Right lobe of liver (tissue), 6 donors: ENCODE measurements around the gene VGF. TPM values are rescaled to one million over a fixed set of nuclear protein-coding genes. Genes with fewer than 3 reads are reported as not detected.
"Not testable (repeated sequence)": the region's sequence is repeated elsewhere in the genome, so short reads cannot be mapped to it uniquely, and the experiment has no call there.

Experiments used
- ATAC-seq, 4 donors: fragments of 200-7000 bp; cut with Tn5 transposase; one replicate each; pipeline ENCODE4 v1.9.1; 2020; ENCODE audit warnings: mild to moderate bottlenecking in 4 of 4, moderate library complexity in 4 of 4
- DNase-seq, 3 donors: peaks; one replicate each; pipeline ENCODE4 v3.0.0-alpha.2; 2020
- H3K27ac ChIP-seq, 3 donors: fragments of 200-600 bp; one replicate each; pipeline ENCODE4 v1.8.0; 2022
- H3K27me3 ChIP-seq, 2 donors: fragments of 200-600 bp; one replicate each; pipeline ENCODE4 v1.8.0; 2022
- H3K36me3 ChIP-seq, 4 donors: fragments of 200-600 bp; sonication (generic) in 1 of 4; one replicate each; pipeline versions ENCODE4 v1.5.1 to v1.8.0; 2017 to 2022; ENCODE audit warnings: control low read depth in 1 of 4
- H3K4me1 ChIP-seq, 4 donors: fragments of 200-600 bp; sonication (generic) in 1 of 4; one replicate each; pipeline versions ENCODE4 v1.5.1 to v1.8.0; 2017 to 2022; ENCODE audit warnings: control low read depth in 1 of 4
- H3K4me3 ChIP-seq, 3 donors: fragments of 200-600 bp; one replicate each; pipeline ENCODE4 v1.8.0; 2022
- H3K9me3 ChIP-seq, 4 donors: fragments of 200-600 bp; sonication (generic) in 1 of 4; one replicate each; pipeline versions ENCODE4 v1.5.1 to v1.8.0; 2017 to 2022; ENCODE audit warnings: control low read depth in 1 of 4
- POLR2A ChIP-seq: fragments of 450-650 bp; IDR thresholded peaks from one replicate; pipeline ENCODE4 v1.6.1; 2017; ENCODE audit warnings: antibody characterized with exemption, mild to moderate bottlenecking
- WGBS: methylation state at CpG from one replicate; pipeline ENCODE4 v1.1.6; 2018; ENCODE audit warnings: low coverage, low lambda C conversion rate; ENCODE audit not compliant: insufficient coverage; ENCODE audit errors: missing lambda C conversion rate; 5-methylcytosine and 5-hydroxymethylcytosine counted together
- intact Hi-C, 2 donors: fragments of 100-400 bp; cut with DNase I; formaldehyde crosslinking; loops; one replicate each; pipeline versions ENCODE4 v1.11.2 to v1.14.1; 2022
- total RNA-seq, 6 experiments: library from RNA; depleted of rRNA in 2 of 6; stranded (reverse); fragments of >200 nt in 2 of 6; fragmentation: NEBNext Ultra II Directional in 3 of 6; extraction: Animal tissue kit (Norgen Biotek cat#: 25700) in 3 of 6; gene quantifications; one replicate each; pipeline versions ENCODE4 v1.1.0 to v1.2.4, GENCODE V29; 2016 to 2023
- TF ChIP-seq, protein P1 (sequence below), 4 donors: fragments of 200-600 bp in 3 of 4; fragments of 450-650 bp in 1 of 4; IDR thresholded peaks; one replicate each; pipeline versions ENCODE4 v1.5.1 to v1.8.0; 2016 to 2022; ENCODE audit warnings: antibody characterized with exemption in 4 of 4, mild to moderate bottlenecking in 2 of 4
- donor health status: DM: no; HTN: yes; CAD: no.
- donor health status: DM: no; HTN: no; CAD: no.
- donor health status: DM: no; HTN: no; CAD: no.
- donor health status: DM: no; HTN: yes; CAD: no.
- donor health status: DM: no; HTN: yes; CAD: no.

The VGF gene
- total RNA-seq, 6 experiments from 2014 or later: not detected

DNA sequence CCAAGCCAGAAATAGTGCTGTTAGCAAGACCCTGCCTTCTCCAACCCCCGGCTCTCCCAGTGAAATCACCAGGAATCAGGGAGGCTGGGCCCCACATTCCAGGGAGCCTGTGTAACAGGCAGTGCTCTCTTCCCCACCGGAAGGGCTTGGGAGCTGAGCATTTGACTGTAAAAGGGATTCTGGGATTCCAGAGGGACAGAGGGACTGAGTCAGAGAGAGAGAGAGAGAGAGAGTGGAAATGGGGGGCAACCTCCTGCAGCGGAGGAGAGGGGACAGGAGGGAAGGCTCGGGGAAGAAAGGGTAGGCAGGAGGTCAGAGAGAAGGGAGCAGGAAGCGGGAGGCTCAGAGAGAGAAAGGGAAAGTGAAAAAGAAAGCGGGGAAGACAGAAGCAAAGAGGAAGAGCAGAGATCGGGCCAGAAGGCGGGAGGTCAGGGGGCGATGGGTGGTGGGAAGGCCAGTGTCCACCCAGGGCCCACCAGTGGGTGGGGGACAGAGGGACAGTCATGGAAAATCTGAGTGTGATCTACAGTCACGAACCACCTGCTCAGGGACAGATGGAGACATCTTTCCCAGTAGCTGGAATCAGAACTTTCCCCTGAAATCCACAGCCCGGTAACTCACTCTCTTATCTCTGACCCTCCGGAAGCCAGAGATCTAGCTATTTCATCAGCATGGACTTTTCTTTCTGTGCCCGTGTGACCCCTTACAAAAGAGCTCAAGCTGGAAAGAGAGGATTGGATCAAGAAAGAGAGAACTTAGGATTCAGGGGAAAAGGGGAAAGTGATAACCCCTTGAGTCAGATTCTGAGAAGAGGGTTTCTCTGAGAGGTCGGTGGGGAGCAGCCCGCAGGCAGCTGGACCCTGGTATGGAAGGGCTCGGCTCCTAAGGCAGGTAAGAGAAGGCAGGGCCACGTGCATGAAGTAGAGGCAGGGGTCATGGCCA lies 43.1 kb downstream of the VGF start:
- TF ChIP-seq, protein P1, sequence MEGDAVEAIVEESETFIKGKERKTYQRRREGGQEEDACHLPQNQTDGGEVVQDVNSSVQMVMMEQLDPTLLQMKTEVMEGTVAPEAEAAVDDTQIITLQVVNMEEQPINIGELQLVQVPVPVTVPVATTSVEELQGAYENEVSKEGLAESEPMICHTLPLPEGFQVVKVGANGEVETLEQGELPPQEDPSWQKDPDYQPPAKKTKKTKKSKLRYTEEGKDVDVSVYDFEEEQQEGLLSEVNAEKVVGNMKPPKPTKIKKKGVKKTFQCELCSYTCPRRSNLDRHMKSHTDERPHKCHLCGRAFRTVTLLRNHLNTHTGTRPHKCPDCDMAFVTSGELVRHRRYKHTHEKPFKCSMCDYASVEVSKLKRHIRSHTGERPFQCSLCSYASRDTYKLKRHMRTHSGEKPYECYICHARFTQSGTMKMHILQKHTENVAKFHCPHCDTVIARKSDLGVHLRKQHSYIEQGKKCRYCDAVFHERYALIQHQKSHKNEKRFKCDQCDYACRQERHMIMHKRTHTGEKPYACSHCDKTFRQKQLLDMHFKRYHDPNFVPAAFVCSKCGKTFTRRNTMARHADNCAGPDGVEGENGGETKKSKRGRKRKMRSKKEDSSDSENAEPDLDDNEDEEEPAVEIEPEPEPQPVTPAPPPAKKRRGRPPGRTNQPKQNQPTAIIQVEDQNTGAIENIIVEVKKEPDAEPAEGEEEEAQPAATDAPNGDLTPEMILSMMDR (IDR thresholded peaks at IDR 0.05): no peak
- TF ChIP-seq POLR2A: peak; percentile 51
- Histone ChIP-seq H3K27me3 (no peaks in the 10 kb centered on the region), H3K9me3 (no peaks in the 10 kb centered on the region), H3K36me3 (no peaks in the 10 kb centered on the region), H3K4me3 (peak overlapping the region; percentile 5 to 50 (median 39)), H3K4me1 (peaks cover 0 to 48% (median 22%) of the 10 kb centered on the region in 4 donors), H3K27ac (peak overlapping the region; percentile 80 to 95 (median 84))
- ATAC-seq (peak; percentile 2 to 42 (median 24)), DNase-seq (peak; percentile 59 to 62 (median 60))
- WGBS: 6% methylated on average over 16 of the region's 17 CpGs
- intact Hi-C loops: no loop called here

DNA sequence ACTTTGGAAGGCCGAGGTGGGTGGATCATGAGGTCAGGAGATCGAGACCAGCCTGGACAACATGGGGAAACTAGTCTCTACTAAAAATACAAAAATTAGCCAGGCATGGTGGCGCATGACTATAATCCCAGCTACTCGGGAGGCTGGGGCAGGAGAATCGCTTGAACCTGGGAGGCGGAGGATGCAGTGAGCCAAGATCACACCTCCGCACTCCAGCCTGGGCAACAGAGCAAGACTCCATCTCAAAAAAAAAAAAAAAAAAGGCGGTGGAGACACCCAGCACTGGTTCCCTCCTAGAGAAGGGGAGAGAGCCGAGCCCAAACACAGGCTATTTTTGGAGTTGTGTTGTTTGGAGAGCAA lies 43.8 kb downstream of the VGF start:
- H3K27me3 ChIP-seq, intact Hi-C loops, H3K36me3 ChIP-seq, ATAC-seq, H3K9me3 ChIP-seq, DNase-seq: not testable (repeated sequence)
- peak overlapping the region in 2 of 3 donors; percentile 39 to 50 for H3K4me3 ChIP-seq
- H3K27ac ChIP-seq: peak overlapping the region; percentile 80 to 95 (median 84)
- H3K4me1 ChIP-seq: peaks cover 0 to 43% (median 21%) of the 10 kb centered on the region in 4 donors
- 28% methylated on average over 3 of the region's 9 CpGs for WGBS

GRCh38 chr7:101120315-101120714 lies 45.1 kb downstream of the VGF start:
- no peak for ATAC-seq
- TF ChIP-seq, protein P1 (IDR thresholded peaks at IDR 0.05): no peak
- no peak for TF ChIP-seq POLR2A
- DNase-seq: no peak
- H3K36me3 ChIP-seq: no peaks in the 10 kb centered on the region
- no peaks in the 10 kb centered on the region for H3K9me3 ChIP-seq
- intact Hi-C loops: no loop called here
- no peaks in the 10 kb centered on the region for H3K27me3 ChIP-seq
- peaks cover 0 to 35% (median 16%) of the 10 kb centered on the region in 4 donors for H3K4me1 ChIP-seq
- WGBS: 71% methylated on average over 1 of the region's 4 CpGs
- H3K4me3 ChIP-seq: no peak overlapping the region
- H3K27ac ChIP-seq: no peak overlapping the region

DNA sequence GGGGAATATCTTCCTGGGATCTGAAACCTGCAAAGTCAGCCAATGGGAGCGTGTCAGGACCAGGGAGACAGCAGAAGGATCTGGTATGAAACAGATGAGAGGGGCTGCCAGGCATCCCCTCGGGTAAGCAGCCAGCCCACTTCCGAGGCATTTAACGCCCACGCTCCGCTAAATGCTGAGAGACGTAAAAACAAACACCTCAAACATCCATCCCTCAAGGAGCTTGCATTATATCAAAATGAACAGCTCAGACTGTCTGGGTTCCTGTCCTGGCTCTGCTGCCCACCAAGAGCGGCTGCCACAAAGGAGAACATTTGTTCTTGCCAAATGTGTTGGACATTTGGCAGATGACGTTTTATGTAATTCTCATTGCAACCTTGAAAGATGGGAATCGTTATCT lies 45.5 kb downstream of the VGF start:
- Histone ChIP-seq H3K4me3 (no peak overlapping the region), H3K27ac (no peak overlapping the region), H3K4me1 (peaks cover 0 to 30% (median 14%) of the 10 kb centered on the region in 4 donors), H3K36me3 (no peaks in the 10 kb centered on the region), H3K9me3 (no peaks in the 10 kb centered on the region), H3K27me3 (no peaks in the 10 kb centered on the region)
- TF ChIP-seq, protein P1 (IDR thresholded peaks at IDR 0.05): no peak
- no peak for TF ChIP-seq POLR2A
- DNase-seq (no peak), ATAC-seq (no peak)
- intact Hi-C loops: no loop called here
- 62% methylated on average over 4 of the region's 10 CpGs for WGBS

DNA sequence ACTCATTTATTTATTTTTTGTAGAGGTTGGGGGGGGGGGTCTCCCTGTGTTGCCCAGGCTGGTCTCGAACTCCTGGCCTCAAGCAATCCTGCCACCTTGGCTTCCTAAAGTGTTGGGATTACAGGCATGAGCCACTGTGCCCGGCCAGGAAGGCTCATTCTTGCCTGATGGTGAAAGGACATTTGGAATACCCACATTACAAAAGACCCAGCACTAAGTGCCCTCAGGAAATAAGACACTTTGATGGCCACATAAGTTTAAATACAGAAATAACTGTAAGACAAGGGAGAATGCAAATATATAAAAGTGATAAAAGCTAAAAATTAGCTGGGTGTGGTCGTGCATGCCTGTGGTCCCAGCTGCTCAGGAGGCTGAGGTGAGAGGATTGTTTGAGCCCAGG lies 46.5 kb downstream of the VGF start:
- ATAC-seq (no peak), DNase-seq (no peak)
- 83% methylated on average over 3 of the region's 3 CpGs for WGBS
- Histone ChIP-seq H3K4me1 (peaks cover 0 to 21% (median 10%) of the 10 kb centered on the region in 4 donors), H3K9me3 (no peaks in the 10 kb centered on the region), H3K36me3 (no peaks in the 10 kb centered on the region), H3K27me3 (no peaks in the 10 kb centered on the region), H3K4me3 (no peak overlapping the region), H3K27ac (no peak overlapping the region)
- TF ChIP-seq, protein P1 (IDR thresholded peaks at IDR 0.05): no peak
- intact Hi-C loops: no loop called here
